Fibroblast of skin of left biceps (primary cell): Measurements from ENCODE around the gene XPC.
A peak's percentile ranks its signal among the peaks of the same experiment; 100 is the strongest.

ENCODE experiments used
- DNase-seq, 2 experiments: peaks; one replicate each; pipeline ENCODE4 v3.0.0-alpha.2; 2013; ENCODE audit warnings: low read depth in 2 of 2

The XPC gene

GRCh38 chr3:14170531-14171159, 7.8 kb downstream of the XPC start:
- DNase-seq: peak; percentile 87 to 90

GRCh38 chr3:14169871-14170270, 8.5 kb downstream of the XPC start:
- no peak for DNase-seq

GRCh38 chr3:14169435-14169834, 9.0 kb downstream of the XPC start:
- no peak for DNase-seq

GRCh38 chr3:14166877-14167603, 11.4 kb downstream of the XPC start:
- DNase-seq: no peak

GRCh38 chr3:14162178-14162577, 16.2 kb downstream of the XPC start:
- DNase-seq: no peak

- DNase-seq: no peak
Measured at GRCh38 chr3:14161282-14161681, 17.1 kb downstream of the XPC start.

GRCh38 chr3:14159426-14159825, 19.0 kb downstream of the XPC start:
- DNase-seq: no peak

GRCh38 chr3:14158370-14158769, 20.0 kb downstream of the XPC start:
- no peak for DNase-seq

GRCh38 chr3:14157951-14158350, 20.4 kb downstream of the XPC start:
- DNase-seq: no peak

GRCh38 chr3:14156843-14157561, 21.4 kb downstream of the XPC start:
- no peak for DNase-seq

GRCh38 chr3:14156201-14156600, 22.2 kb downstream of the XPC start:
- no peak for DNase-seq

GRCh38 chr3:14154895-14155440, 23.4 kb downstream of the XPC start:
- DNase-seq: no peak

- no peak for DNase-seq
Measured at GRCh38 chr3:14154276-14154675, 24.1 kb downstream of the XPC start.

- no peak for DNase-seq
Measured at GRCh38 chr3:14153663-14154062, 24.7 kb downstream of the XPC start.

GRCh38 chr3:14152963-14153355, 25.4 kb downstream of the XPC start:
- no peak for DNase-seq

GRCh38 chr3:14152233-14152962, 26.0 kb downstream of the XPC start:
- no peak for DNase-seq

- no peak for DNase-seq
Measured at GRCh38 chr3:14151471-14152083, 26.8 kb downstream of the XPC start.

GRCh38 chr3:14150491-14151230, 27.7 kb downstream of the XPC start:
- no peak for DNase-seq

GRCh38 chr3:14150078-14150477, 28.3 kb downstream of the XPC start:
- DNase-seq: no peak

GRCh38 chr3:14148041-14148985, 30.1 kb downstream of the XPC start:
- DNase-seq: no peak
